Heart left ventricle (tissue), 16 donors: Measurements from ENCODE around the gene MATN1. TPM values are rescaled to one million over a fixed set of nuclear protein-coding genes. Genes with fewer than 3 reads are reported as not detected.

Experiments
- ATAC-seq, 4 donors: fragments of 200-7000 bp; cut with Tn5 transposase; one replicate each; pipeline ENCODE4 v1.9.1; 2020 to 2022; ENCODE audit warnings: moderate library complexity in 4 of 4, mild to moderate bottlenecking in 3 of 4, moderate number of reproducible peaks in 1 of 4
- DNase-seq, 5 donors: peaks; one replicate each; pipeline ENCODE4 v3.0.0-alpha.2; 2020
- H3K27ac ChIP-seq, 12 donors: fragments of 200-600 bp; sonication (generic) in 4 of 12; one replicate each; pipeline versions ENCODE4 v1.5.0 to v1.8.0; 2016 to 2022; ENCODE audit warnings: mild to moderate bottlenecking in 2 of 12
- H3K27me3 ChIP-seq, 9 donors: fragments of 200-600 bp; sonication (generic) in 2 of 9; one replicate each; pipeline versions ENCODE4 v1.5.1 to v1.8.0; 2016 to 2022; ENCODE audit warnings: mild to moderate bottlenecking in 3 of 9
- H3K36me3 ChIP-seq, 9 donors: fragments of 200-600 bp; sonication (generic) in 2 of 9; one replicate each; pipeline versions ENCODE4 v1.5.0 to v1.8.0; 2018 to 2022; ENCODE audit warnings: mild to moderate bottlenecking in 2 of 9
- H3K4me1 ChIP-seq, 12 donors: fragments of 200-600 bp; sonication (generic) in 4 of 12; one replicate each; pipeline versions ENCODE4 v1.5.0 to v1.8.0; 2016 to 2022; ENCODE audit warnings: mild to moderate bottlenecking in 3 of 12
- H3K4me3 ChIP-seq, 12 donors: fragments of 200-600 bp; sonication (generic) in 4 of 12; one replicate each; pipeline versions ENCODE4 v1.5.0 to v1.8.0; 2017 to 2022; ENCODE audit warnings: mild to moderate bottlenecking in 9 of 12, moderate library complexity in 4 of 12
- H3K9me3 ChIP-seq, 12 donors: fragments of 200-600 bp; sonication (generic) in 4 of 12; one replicate each; pipeline versions ENCODE4 v1.5.0 to v1.8.0; 2016 to 2022; ENCODE audit warnings: mild to moderate bottlenecking in 1 of 12
- POLR2A ChIP-seq, 2 donors: fragments of 450-650 bp; IDR thresholded peaks; one replicate each; pipeline ENCODE4 v1.6.1; 2017; ENCODE audit warnings: antibody characterized with exemption in 2 of 2, mild to moderate bottlenecking in 2 of 2, moderate library complexity in 2 of 2
- WGBS, 4 donors: extraction: QIAGEN DNeasy Blood & Tissue Kit in 2 of 4; methylation state at CpG; one replicate each; pipeline versions ENCODE4 v1.1.5 to v1.1.7; 2013 to 2018; 5-methylcytosine and 5-hydroxymethylcytosine counted together
- intact Hi-C, 10 donors: fragments of 100-400 bp; cut with DNase I; formaldehyde crosslinking; loops; one replicate each; pipeline versions ENCODE4 v1.11.1 to v1.14.2; 2022
- polyA plus RNA-seq, 2 donors: library from polyadenylated mRNA; stranded (reverse); fragments of 200-250 nt; gene quantifications; one replicate each; pipeline ENCODE4 v1.2.3, GENCODE V29; 2013
- total RNA-seq, 9 donors: library from RNA; depleted of rRNA in 2 of 9; stranded (reverse); fragments of >200 nt in 2 of 9; fragmentation: NEBNext Ultra II Directional in 3 of 9; extraction: Animal tissue kit (Norgen Biotek cat#: 25700) in 3 of 9; gene quantifications; one replicate each; pipeline versions ENCODE4 v1.1.0 to v1.2.4, GENCODE V29; 2016 to 2023
- TF ChIP-seq, protein P1 (sequence below), 12 donors: fragments of 200-600 bp; sonication (generic) in 4 of 12; IDR thresholded peaks; one replicate each; pipeline versions ENCODE4 v1.5.0 to v1.8.0; 2018 to 2022; ENCODE audit warnings: antibody characterized with exemption in 12 of 12, mild to moderate bottlenecking in 5 of 12
- donor health status: ischemic (EF 13 %, LVEDD 7.1; RV severe dilation, severe dysfunction).
- donor health status: healthy with polysubstance abuse.
- donor health status: DM: no; HTN: yes; CAD: no.
- donor health status: DM: no; HTN: no; CAD: no.
- donor health status: ischemic (EF 25% LVEDD 6.9; RV normal size, moderate dysfunction).
- donor health status: ischemic (EF 25% LVEDD 5.7; RV mildly dilated, moderate dysfunction).
- donor health status: healthy.
- donor health status: DM: yes; HTN: yes; CAD: no.
- donor health status: ischemic (EF 35%, LVEDD 5.7; RV mildly dilated, moderate dysfunction).
- donor health status: nonischemic (EF 11% LVEDD 7.7; RV severe dilation, severe dysfunction).
- donor health status: DM: yes; HTN: yes; CAD: no.
- donor health status: PGD.
- donor health status: ischemic (EF 29% LVEDD 5.4; RV normal size, mild dysfunction).
- donor health status: nonischemic (EF 23%, LVEDD 6.1; RV moderate dilation, normal function).

The MATN1 gene
- total and polyA plus RNA-seq, 11 donors = 0.67 TPM; not detected in 10

DNA sequence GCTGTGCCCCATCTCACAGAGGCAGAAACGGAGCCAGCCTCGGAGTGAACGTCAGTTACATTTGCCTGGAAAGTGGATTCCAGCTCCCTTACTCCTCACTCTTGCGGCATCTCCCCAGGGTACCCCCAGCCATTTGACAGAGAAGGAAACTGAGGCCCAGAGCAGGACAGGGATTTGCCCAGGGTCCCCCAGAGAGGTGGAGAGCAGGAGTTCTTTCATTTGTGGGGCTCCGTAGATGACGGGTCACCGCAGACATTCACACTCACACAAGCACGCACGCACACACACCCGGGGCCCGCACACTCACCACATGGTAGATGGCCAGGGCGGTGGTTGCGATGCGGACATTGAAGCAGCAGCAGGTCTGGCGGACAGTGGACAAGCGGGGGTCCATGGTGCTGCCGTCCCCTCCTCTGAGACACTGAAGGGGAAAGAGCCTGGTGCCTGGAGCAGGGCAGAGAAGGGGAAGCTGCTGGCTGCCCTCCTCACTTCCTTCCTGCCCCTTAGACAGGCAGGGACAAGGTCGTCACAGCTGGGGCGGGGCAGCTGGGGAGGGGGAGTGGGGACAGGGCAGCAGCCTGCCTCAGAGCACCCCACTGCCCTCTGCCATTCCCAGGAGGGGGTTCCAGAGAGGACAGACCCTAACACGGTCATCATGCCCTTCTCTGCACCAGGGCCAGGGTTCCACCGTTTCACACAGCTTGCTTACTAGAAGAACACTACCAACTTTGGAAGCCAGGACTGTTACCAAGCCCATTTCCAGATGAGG lies 34.2 kb upstream of the MATN1 start, which contains the start of gene LAPTM5:
TSS of gene LAPTM5 (minus strand) at position 423 of the 769 bp plus-strand sequence. CDS start at position 394, 29 bp downstream.
- Histone ChIP-seq H3K36me3 (peaks cover 0 to 12% (median 0%) of the 10 kb centered on the region in 9 donors), H3K27ac (peak within 1 kb of the TSS; percentile 15 to 95 (median 58)), H3K4me3 (peak within 1 kb of the TSS in 10 of 12 donors; percentile 21 to 64 (median 44)), H3K4me1 (peaks cover 0 to 85% (median 16%) of the 10 kb centered on the region in 12 donors), H3K9me3 (no peaks in the 10 kb centered on the region), H3K27me3 (peaks cover 0 to 7% (median 0%) of the 10 kb centered on the region in 9 donors)
- intact Hi-C loops = no loop called here
- WGBS, 4 donors = 49 to 54% (median 53%) methylated on average over 18 to 21 of the region's 21 CpGs
- TF ChIP-seq, protein P1, sequence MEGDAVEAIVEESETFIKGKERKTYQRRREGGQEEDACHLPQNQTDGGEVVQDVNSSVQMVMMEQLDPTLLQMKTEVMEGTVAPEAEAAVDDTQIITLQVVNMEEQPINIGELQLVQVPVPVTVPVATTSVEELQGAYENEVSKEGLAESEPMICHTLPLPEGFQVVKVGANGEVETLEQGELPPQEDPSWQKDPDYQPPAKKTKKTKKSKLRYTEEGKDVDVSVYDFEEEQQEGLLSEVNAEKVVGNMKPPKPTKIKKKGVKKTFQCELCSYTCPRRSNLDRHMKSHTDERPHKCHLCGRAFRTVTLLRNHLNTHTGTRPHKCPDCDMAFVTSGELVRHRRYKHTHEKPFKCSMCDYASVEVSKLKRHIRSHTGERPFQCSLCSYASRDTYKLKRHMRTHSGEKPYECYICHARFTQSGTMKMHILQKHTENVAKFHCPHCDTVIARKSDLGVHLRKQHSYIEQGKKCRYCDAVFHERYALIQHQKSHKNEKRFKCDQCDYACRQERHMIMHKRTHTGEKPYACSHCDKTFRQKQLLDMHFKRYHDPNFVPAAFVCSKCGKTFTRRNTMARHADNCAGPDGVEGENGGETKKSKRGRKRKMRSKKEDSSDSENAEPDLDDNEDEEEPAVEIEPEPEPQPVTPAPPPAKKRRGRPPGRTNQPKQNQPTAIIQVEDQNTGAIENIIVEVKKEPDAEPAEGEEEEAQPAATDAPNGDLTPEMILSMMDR (IDR thresholded peaks at IDR 0.05) = no peak
- peak in 1 of 2 donors; percentile 17 for TF ChIP-seq POLR2A (IDR thresholded peaks at IDR 0.05)
- DNase-seq (peak; percentile 57 to 89 (median 70)), ATAC-seq (peak; percentile 48 to 79 (median 69))

DNA sequence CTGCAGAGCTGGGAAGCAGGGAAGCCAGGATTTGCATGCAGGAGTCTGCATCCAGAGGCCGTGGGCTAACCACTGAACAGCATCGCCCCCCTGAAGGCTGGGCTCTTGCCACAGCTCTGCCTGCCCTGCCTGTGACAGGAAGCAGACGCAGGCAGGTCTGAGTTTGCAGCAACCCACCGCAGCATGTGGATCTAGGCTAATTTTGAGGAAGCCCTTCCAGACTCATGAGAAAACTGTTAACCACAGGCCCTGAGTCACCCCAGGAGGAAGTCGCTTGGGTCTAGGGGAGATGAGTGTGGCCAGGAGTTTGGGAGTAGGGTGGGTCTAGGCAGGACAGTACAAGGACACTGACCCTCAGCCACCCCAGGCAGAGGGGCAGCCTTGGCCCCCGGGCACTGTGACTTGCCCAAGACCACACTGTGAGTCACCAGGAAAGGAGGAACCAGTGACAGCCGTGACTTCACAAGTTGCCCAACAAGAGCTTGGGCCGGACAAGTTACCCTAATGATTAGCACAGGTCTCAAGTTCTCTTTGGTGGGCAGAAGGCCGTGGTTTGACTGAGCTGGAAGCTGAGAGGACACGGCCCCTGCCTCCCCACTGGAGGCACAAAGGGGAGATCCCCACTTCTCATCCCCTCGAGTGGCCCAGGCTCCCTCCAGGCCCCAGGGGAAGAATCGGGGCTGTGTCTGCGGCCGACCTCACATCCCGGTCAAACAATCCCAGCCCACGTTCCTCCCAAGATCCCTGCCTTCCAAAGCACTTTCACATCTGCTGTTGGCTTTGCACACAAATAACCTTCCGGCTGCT lies 33.4 kb upstream of the MATN1 start:
- Histone ChIP-seq H3K9me3 (no peaks in the 10 kb centered on the region), H3K36me3 (peaks cover 0 to 19% (median 0%) of the 10 kb centered on the region in 9 donors), H3K4me3 (peak overlapping the region in 10 of 12 donors; percentile 21 to 64 (median 44)), H3K4me1 (peaks cover 0 to 87% (median 15%) of the 10 kb centered on the region in 12 donors), H3K27me3 (peaks cover 0 to 15% (median 0%) of the 10 kb centered on the region in 9 donors), H3K27ac (peak overlapping the region; percentile 15 to 95 (median 58))
- DNase-seq (peak; percentile 50 to 83 (median 67)), ATAC-seq (peak; percentile 55 to 92 (median 80))
- TF ChIP-seq, protein P1 (IDR thresholded peaks at IDR 0.05) = no peak
- TF ChIP-seq POLR2A (IDR thresholded peaks at IDR 0.05) = no peak
- intact Hi-C loops = no loop called here
- WGBS, 4 donors = 47 to 55% (median 52%) methylated on average over 13 to 17 of the region's 17 CpGs

DNA sequence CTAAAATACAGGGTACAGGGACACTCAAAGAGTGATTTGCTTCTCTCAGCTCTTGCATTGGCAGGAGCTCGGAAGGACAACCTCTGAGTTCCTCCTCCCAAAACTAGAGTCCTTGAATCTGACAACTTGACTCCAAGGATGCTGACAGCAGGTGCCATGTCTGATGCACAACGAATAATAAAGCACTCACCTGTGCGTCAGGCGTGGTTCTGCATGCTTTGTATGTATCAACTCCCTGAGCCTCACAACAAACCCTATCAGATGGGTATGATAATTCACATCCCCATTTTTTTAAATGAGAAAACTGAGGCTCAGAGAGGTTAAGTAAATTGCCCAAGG lies 32.8 kb upstream of the MATN1 start:
- no peaks in the 10 kb centered on the region for H3K9me3 ChIP-seq
- no peak for ATAC-seq
- H3K36me3 ChIP-seq = peaks cover 0 to 21% (median 0%) of the 10 kb centered on the region in 9 donors
- DNase-seq = no peak
- intact Hi-C loops = no loop called here
- peaks cover 0 to 87% (median 12%) of the 10 kb centered on the region in 12 donors for H3K4me1 ChIP-seq
- peak overlapping the region in 9 of 12 donors; percentile 5 to 64 (median 45) for H3K4me3 ChIP-seq
- no peak for TF ChIP-seq POLR2A (IDR thresholded peaks at IDR 0.05)
- TF ChIP-seq, protein P1 (IDR thresholded peaks at IDR 0.05) = no peak
- H3K27ac ChIP-seq = peak overlapping the region in 5 of 12 donors; percentile 16 to 95 (median 63)
- peaks cover 0 to 19% (median 0%) of the 10 kb centered on the region in 9 donors for H3K27me3 ChIP-seq
- WGBS, 4 donors = 85 to 96% (median 91%) methylated on average over 4 of the region's 4 CpGs
